Measurements from ENCODE around the gene TMA7.

Gene TMA7

DNA sequence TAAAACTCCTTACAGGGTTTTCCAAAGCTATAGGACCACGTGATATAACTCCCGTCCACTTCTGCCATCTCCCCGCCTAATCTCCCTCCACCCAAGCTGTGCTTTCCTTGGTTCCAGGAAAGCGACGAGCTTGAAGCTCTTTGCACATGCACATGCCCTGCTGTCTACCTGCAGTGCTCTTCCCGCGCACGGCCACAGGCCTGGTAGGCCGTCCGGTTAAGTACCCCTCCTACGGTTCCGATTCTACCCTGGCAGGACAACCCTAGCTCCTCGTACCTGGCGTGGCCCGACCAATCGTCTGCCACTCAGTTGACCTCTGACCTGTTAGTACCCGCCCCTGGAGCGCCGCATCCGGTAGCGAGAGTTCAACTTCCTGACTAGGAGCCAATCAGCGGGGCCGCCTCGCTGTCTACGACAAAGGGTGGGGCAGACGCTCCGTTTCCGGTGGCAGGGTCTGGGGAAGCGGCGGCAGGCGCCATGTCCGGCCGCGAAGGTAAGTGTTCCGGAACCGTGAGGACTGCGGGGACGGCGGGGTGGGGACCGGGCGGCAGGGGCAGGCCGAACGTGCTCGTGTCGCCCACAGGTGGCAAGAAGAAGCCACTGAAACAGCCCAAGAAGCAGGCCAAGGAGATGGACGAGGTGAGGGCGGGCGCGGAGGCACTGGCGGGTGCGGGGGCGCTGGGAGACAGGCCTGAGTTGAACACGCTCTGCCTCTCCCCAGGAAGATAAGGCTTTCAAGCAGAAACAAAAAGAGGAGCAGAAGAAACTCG lies at the start of gene TMA7, which contains the start of gene CCDC51:
TMA7 (plus strand) TSS at position 438 of the 770 bp plus-strand sequence; CDS start at position 478, 40 bp downstream.
CCDC51 (minus strand) TSS at position 300 of the 770 bp plus-strand sequence. CDS start 4,991 bp downstream, outside the sequence.
- TF ChIP-seq CTCF (IDR thresholded peaks at IDR 0.05; ENCODE audit: extremely low read depth, insufficient read depth, missing control alignments) = no peak
- in situ Hi-C loops (cut with MboI; ENCODE audit: low pct_unique_long_range_greater_than_20kb, low sequenced_read_pairs, unreplicated experiment) = loop anchor here (10.0 kb wide), 1 partner anchor 245 kb away; no protein-coding TSS in a partner anchor
- peak; percentile 98 for DNase-seq (ENCODE audit: low spot score)

GRCh38 chr3:48394391-48394790 lies 45.7 kb upstream of the TMA7 start:
- DNase-seq (ENCODE audit: low spot score) = no peak
- TF ChIP-seq CTCF (IDR thresholded peaks at IDR 0.05; ENCODE audit: extremely low read depth, insufficient read depth, missing control alignments) = no peak
- in situ Hi-C loops (cut with MboI; ENCODE audit: low pct_unique_long_range_greater_than_20kb, low sequenced_read_pairs, unreplicated experiment) = no loop called here

- in situ Hi-C loops (cut with MboI; ENCODE audit: low pct_unique_long_range_greater_than_20kb, low sequenced_read_pairs, unreplicated experiment) = no loop called here
Observed at GRCh38 chr3:48395714-48396113, 44.3 kb upstream of the TMA7 start.

GRCh38 chr3:48397767-48398681 lies 42.0 kb upstream of the TMA7 start:
- in situ Hi-C loops (cut with MboI; ENCODE audit: low pct_unique_long_range_greater_than_20kb, low sequenced_read_pairs, unreplicated experiment) = no loop called here
- TF ChIP-seq CTCF (IDR thresholded peaks at IDR 0.05; ENCODE audit: extremely low read depth, insufficient read depth, missing control alignments) = no peak
- no peak for DNase-seq (ENCODE audit: low spot score)

More at GRCh38 chr3:48395714-48396113, 44.3 kb upstream of the TMA7 start:
- no peak for DNase-seq (ENCODE audit: low spot score)
- TF ChIP-seq CTCF (IDR thresholded peaks at IDR 0.05; ENCODE audit: extremely low read depth, insufficient read depth, missing control alignments) = no peak

- no peak for TF ChIP-seq CTCF (IDR thresholded peaks at IDR 0.05; ENCODE audit: extremely low read depth, insufficient read depth, missing control alignments)
- in situ Hi-C loops (cut with MboI; ENCODE audit: low pct_unique_long_range_greater_than_20kb, low sequenced_read_pairs, unreplicated experiment) = no loop called here
- DNase-seq (ENCODE audit: low spot score) = peak; percentile 6
Observed at GRCh38 chr3:48398701-48399386, 41.2 kb upstream of the TMA7 start.

All from GM13977 (cell line).